COLO668 (cell line): ENCODE data around the gene C12orf42.
A peak's percentile ranks its signal among the peaks of the same experiment; 100 is the strongest.

Experiments used
- DNase-seq: peaks from one replicate; lab custom pipeline; 2025; ENCODE audit not compliant: unreplicated experiment; lab: John Stamatoyannopoulos, UW

The C12orf42 gene

GRCh38 chr12:103495469-103496456, at the start of gene C12orf42:
Gene C12orf42, minus strand, starts transcription at chr12:103495968. Its CDS starts 17,542 bp downstream, at chr12:103478426.
- DNase-seq, result peak; percentile 99

GRCh38 chr12:103542078-103542477, 46.3 kb upstream of the C12orf42 start:
- DNase-seq, result no peak

- DNase-seq, result no peak
These were observed 44.6 kb upstream of the C12orf42 start for GRCh38 chr12:103540319-103540718.

- no peak for DNase-seq
These were observed 42.6 kb upstream of the C12orf42 start for GRCh38 chr12:103538397-103538796.

GRCh38 chr12:103530307-103531066, 34.7 kb upstream of the C12orf42 start:
- DNase-seq, result no peak

- no peak for DNase-seq
These were observed 33.5 kb upstream of the C12orf42 start for GRCh38 chr12:103529306-103529705.

GRCh38 chr12:103524238-103524875, 28.6 kb upstream of the C12orf42 start:
- no peak for DNase-seq

- DNase-seq, result no peak
These were observed 28.0 kb upstream of the C12orf42 start for GRCh38 chr12:103523771-103524170.

GRCh38 chr12:103520686-103521215, 25.0 kb upstream of the C12orf42 start:
- DNase-seq, result no peak

GRCh38 chr12:103519632-103520031, 23.9 kb upstream of the C12orf42 start:
- DNase-seq, result no peak

GRCh38 chr12:103518899-103519298, 23.1 kb upstream of the C12orf42 start:
- DNase-seq, result no peak

GRCh38 chr12:103517161-103517560, 21.4 kb upstream of the C12orf42 start:
- no peak for DNase-seq

GRCh38 chr12:103515341-103515740, 19.6 kb upstream of the C12orf42 start:
- no peak for DNase-seq

- DNase-seq, result no peak
These were observed 18.1 kb upstream of the C12orf42 start for GRCh38 chr12:103513875-103514274.

GRCh38 chr12:103505371-103506236, 9.8 kb upstream of the C12orf42 start:
- no peak for DNase-seq

GRCh38 chr12:103504606-103505005, 8.8 kb upstream of the C12orf42 start:
- DNase-seq, result no peak

GRCh38 chr12:103503546-103504480, 8.0 kb upstream of the C12orf42 start:
- DNase-seq, result peak; percentile 47

- no peak for DNase-seq
These were observed 5.7 kb upstream of the C12orf42 start for GRCh38 chr12:103501447-103501846.

- no peak for DNase-seq
These were observed 3.8 kb upstream of the C12orf42 start for GRCh38 chr12:103499571-103499970.
